ENCODE data around the gene PREX1. TPM values are rescaled to one million over a fixed set of nuclear protein-coding genes. Genes with fewer than 3 reads are reported as not detected.

Gene PREX1
- polyA plus RNA-seq, 1 donor, result 9.9 TPM

DNA sequence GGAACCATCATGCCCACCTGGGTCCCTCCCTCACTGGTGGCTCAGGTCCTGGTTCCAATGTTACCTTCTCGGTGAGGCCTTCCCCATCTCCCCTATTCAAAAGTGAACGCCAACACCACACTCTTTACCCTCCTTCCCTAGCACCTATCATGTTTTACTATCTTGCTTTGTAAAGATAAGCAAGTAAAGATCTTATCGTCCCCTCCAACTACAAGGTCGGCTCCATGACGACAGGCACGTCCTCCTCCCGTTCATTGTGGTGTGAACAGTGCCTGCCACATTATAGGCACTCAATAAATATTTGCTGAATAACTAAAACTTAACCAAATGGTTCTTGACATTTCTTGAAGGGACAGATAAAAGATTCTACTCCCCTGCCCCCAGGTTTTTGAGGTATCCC is 147.1 kb downstream of the PREX1 start:
- Histone ChIP-seq H3K27me3 (ENCODE audit: control insufficient read depth, insufficient read depth, low read length) (no peaks in the 10 kb centered on the region), H3K4me1 (ENCODE audit: control insufficient read depth, insufficient read depth, low read length) (peaks cover 24% of the 10 kb centered on the region), H3K36me3 (ENCODE audit: control insufficient read depth, insufficient read depth, low read length) (no peaks in the 10 kb centered on the region), H3K27ac (ENCODE audit: low read length) (no peak overlapping the region), H3K9me3 (ENCODE audit: control insufficient read depth, low read depth, low read length) (no peaks in the 10 kb centered on the region), H3K4me3 (ENCODE audit: low read length) (no peak overlapping the region)
- no peak for DNase-seq
- no CpG with 5 or more reads among the region's 7 CpGs for WGBS (ENCODE audit: insufficient coverage, low lambda C conversion rate)

DNA sequence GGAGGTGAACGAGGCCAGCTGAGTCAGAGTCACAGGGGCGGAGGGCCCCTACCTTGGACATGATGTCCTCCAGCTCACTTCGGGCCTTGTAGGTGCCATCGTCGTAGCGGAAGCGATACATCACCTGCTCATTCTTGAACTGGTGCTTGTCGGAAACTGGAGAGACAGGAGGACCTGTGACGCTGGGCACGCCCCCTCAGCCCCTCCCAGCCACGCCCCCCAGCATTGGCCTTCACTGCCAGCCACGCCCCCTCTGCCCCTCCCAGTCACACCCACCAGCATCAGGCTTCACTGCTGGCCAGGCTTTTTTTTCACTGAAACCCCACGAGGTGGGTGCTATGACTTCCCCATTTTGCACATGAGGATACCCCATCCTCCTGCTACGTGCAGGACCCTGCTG is 148.2 kb downstream of the PREX1 start:
- no peaks in the 10 kb centered on the region for H3K27me3 ChIP-seq (ENCODE audit: control insufficient read depth, insufficient read depth, low read length)
- peak overlapping the region; percentile 13 for H3K27ac ChIP-seq (ENCODE audit: low read length)
- H3K4me1 ChIP-seq (ENCODE audit: control insufficient read depth, insufficient read depth, low read length), result peaks cover 21% of the 10 kb centered on the region
- no peaks in the 10 kb centered on the region for H3K36me3 ChIP-seq (ENCODE audit: control insufficient read depth, insufficient read depth, low read length)
- no peaks in the 10 kb centered on the region for H3K9me3 ChIP-seq (ENCODE audit: control insufficient read depth, low read depth, low read length)
- no CpG with 5 or more reads among the region's 14 CpGs for WGBS (ENCODE audit: insufficient coverage, low lambda C conversion rate)
- H3K4me3 ChIP-seq (ENCODE audit: low read length), result no peak overlapping the region
- peak in 1 of 2 donors; percentile 71 for DNase-seq

DNA sequence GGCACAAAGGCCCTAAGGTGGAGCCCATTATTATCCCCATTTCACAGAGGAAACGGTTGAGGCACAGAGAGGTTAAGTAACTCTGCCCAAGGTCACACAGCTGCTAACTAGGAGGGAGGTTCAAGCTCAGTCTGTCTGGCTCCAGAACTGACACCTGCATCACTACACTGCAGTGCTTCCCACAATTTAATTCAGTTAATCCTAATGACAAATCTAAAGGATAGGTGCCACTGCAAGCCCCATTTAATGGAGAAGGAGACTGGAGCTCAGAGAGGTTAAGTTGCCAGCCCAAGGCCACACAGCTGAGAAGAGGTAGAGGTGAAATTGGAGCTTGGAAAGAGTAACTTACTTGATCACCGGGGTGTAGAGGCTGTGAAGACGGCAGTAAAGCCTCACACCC is 148.8 kb downstream of the PREX1 start:
- DNase-seq, result no peak
- no peaks in the 10 kb centered on the region for H3K9me3 ChIP-seq (ENCODE audit: control insufficient read depth, low read depth, low read length)
- no peak overlapping the region for H3K27ac ChIP-seq (ENCODE audit: low read length)
- H3K4me1 ChIP-seq (ENCODE audit: control insufficient read depth, insufficient read depth, low read length), result peaks cover 21% of the 10 kb centered on the region
- no peaks in the 10 kb centered on the region for H3K27me3 ChIP-seq (ENCODE audit: control insufficient read depth, insufficient read depth, low read length)
- H3K4me3 ChIP-seq (ENCODE audit: low read length), result no peak overlapping the region
- no CpG with 5 or more reads among the region's 3 CpGs for WGBS (ENCODE audit: insufficient coverage, low lambda C conversion rate)
- no peaks in the 10 kb centered on the region for H3K36me3 ChIP-seq (ENCODE audit: control insufficient read depth, insufficient read depth, low read length)

DNA sequence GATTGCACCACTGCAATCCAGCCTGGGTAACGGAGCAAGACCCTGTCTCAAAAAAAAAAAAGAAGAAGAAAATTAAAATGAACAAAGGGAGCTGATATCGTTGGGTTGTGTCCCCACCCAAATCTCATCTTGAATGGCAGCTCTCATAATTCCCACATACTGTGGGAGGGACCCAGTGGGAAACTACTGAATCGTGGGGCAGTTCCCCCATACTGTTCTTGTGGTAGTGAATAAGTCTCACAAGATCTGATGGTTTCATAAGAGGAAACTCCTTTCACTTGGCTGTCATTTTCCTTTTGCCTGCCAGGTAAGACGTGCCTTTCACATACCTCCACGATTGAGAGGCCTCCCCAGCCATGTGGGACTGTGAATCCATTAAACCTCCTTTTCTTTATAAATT is 149.4 kb downstream of the PREX1 start:
- Histone ChIP-seq H3K27ac (ENCODE audit: low read length) (no peak overlapping the region), H3K4me3 (ENCODE audit: low read length) (no peak overlapping the region), H3K27me3 (ENCODE audit: control insufficient read depth, insufficient read depth, low read length) (no peaks in the 10 kb centered on the region), H3K4me1 (ENCODE audit: control insufficient read depth, insufficient read depth, low read length) (peaks cover 21% of the 10 kb centered on the region), H3K36me3 (ENCODE audit: control insufficient read depth, insufficient read depth, low read length) (no peaks in the 10 kb centered on the region), H3K9me3 (ENCODE audit: control insufficient read depth, low read depth, low read length) (no peaks in the 10 kb centered on the region)
- DNase-seq, result no peak
- no CpG with 5 or more reads among the region's 5 CpGs for WGBS (ENCODE audit: insufficient coverage, low lambda C conversion rate)

DNA sequence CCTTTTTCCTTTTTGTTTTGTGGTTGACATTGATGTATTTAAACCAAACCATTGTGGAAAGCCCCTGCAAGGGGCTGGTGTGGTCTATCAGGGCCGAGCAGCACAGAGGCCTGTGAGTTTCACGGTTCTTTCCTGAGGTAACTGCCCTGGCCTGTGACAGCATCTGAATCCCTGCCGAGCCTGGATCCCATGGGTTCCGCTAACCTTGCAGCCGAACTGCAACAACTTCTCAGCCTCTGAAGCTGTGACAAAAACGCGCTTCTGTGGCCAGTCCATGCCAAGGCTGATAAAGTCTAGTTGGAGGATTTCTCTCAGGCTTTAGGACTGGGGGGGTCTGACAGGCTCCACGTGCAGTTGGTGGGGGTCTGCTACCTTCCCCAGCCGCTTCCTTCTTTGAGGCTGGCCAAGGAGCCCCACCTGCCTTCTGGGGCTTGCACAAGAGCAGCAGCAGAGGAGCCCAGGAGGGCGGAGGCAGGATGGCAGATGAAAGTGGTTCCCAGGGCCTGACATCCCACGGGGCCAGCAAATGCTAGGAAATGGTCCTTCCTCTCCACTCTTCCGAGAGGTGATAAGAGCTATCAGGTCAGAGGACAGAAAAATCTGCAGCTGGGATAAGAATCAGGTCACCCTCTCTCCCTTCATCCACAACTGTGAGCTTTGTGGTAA is 150.9 kb downstream of the PREX1 start:
- no peaks in the 10 kb centered on the region for H3K27me3 ChIP-seq (ENCODE audit: control insufficient read depth, insufficient read depth, low read length)
- no peak overlapping the region for H3K27ac ChIP-seq (ENCODE audit: low read length)
- H3K4me3 ChIP-seq (ENCODE audit: low read length), result no peak overlapping the region
- WGBS (ENCODE audit: insufficient coverage, low lambda C conversion rate), result 100% methylated on average over 1 of the region's 12 CpGs
- H3K4me1 ChIP-seq (ENCODE audit: control insufficient read depth, insufficient read depth, low read length), result peaks cover 6% of the 10 kb centered on the region
- no peaks in the 10 kb centered on the region for H3K9me3 ChIP-seq (ENCODE audit: control insufficient read depth, low read depth, low read length)
- no peaks in the 10 kb centered on the region for H3K36me3 ChIP-seq (ENCODE audit: control insufficient read depth, insufficient read depth, low read length)
- DNase-seq, result no peak

DNA sequence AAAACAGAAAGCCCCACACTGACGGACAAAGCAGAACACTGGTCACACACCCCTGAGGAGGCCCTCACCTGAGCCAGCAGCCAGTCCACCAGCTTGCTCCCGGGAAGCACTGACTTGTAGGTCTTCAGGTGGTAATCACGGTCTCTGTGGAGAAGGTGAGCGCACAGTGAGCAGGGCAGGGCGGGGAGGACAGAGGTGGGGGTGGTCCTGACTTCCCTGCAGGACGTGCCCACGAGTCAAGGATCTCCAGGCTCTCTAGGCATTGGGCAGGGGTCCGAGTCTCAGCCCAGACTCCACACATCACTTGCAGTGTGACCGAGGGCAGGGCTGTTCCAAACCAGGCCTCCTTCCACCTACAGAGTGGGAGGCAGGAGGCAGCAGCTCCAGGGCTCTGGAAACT is 151.7 kb downstream of the PREX1 start:
- no CpG with 5 or more reads among the region's 9 CpGs for WGBS (ENCODE audit: insufficient coverage, low lambda C conversion rate)
- DNase-seq, result no peak
- Histone ChIP-seq H3K4me3 (ENCODE audit: low read length) (no peak overlapping the region), H3K9me3 (ENCODE audit: control insufficient read depth, low read depth, low read length) (no peaks in the 10 kb centered on the region), H3K27ac (ENCODE audit: low read length) (no peak overlapping the region), H3K27me3 (ENCODE audit: control insufficient read depth, insufficient read depth, low read length) (no peaks in the 10 kb centered on the region), H3K4me1 (ENCODE audit: control insufficient read depth, insufficient read depth, low read length) (peaks cover 4% of the 10 kb centered on the region), H3K36me3 (ENCODE audit: control insufficient read depth, insufficient read depth, low read length) (no peaks in the 10 kb centered on the region)

DNA sequence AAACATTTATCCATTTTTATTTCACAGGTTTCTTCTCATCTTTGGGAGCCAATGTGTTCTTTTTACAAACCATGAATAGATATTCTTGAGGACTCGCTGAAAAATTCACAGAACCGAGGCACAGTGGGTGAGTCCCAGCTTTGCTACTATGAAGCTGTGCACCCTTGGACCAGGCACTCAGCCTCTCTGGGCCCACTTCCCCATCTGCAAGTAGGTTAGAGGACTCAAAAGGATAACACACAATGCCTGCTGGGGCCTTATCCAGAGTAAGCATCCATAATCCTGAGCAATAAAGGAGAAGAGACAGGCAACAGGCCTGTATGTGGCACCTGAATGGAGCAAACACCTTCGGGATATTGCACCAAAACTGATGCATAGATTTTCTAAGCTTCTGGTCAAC is 153.3 kb downstream of the PREX1 start:
- no peak overlapping the region for H3K4me3 ChIP-seq (ENCODE audit: low read length)
- no CpG with 5 or more reads among the region's 3 CpGs for WGBS (ENCODE audit: insufficient coverage, low lambda C conversion rate)
- H3K27me3 ChIP-seq (ENCODE audit: control insufficient read depth, insufficient read depth, low read length), result no peaks in the 10 kb centered on the region
- H3K27ac ChIP-seq (ENCODE audit: low read length), result no peak overlapping the region
- no peaks in the 10 kb centered on the region for H3K9me3 ChIP-seq (ENCODE audit: control insufficient read depth, low read depth, low read length)
- H3K4me1 ChIP-seq (ENCODE audit: control insufficient read depth, insufficient read depth, low read length), result no peaks in the 10 kb centered on the region
- H3K36me3 ChIP-seq (ENCODE audit: control insufficient read depth, insufficient read depth, low read length), result no peaks in the 10 kb centered on the region
- no peak for DNase-seq

DNA sequence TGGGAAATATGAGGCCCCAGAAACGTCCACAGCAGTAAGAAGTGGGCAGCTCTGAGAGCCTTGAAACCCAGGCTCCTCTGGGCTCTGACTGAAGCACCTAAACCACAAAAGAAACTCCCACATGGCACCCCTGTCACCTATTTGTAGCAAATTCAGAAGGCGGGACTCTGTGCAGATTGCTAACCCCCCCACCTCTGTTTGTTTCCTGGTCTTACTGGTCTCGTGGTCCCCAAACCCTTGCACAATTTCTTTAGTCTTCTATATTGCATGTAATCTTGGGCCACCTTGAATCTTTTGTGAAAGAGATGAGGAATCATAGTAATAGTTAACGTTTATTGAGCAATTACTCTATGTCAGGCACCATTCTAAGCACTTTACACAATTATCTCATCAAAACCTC is 154.3 kb downstream of the PREX1 start:
- Histone ChIP-seq H3K4me1 (ENCODE audit: control insufficient read depth, insufficient read depth, low read length) (peaks cover 2% of the 10 kb centered on the region), H3K4me3 (ENCODE audit: low read length) (no peak overlapping the region), H3K27ac (ENCODE audit: low read length) (no peak overlapping the region), H3K36me3 (ENCODE audit: control insufficient read depth, insufficient read depth, low read length) (no peaks in the 10 kb centered on the region), H3K9me3 (ENCODE audit: control insufficient read depth, low read depth, low read length) (no peaks in the 10 kb centered on the region), H3K27me3 (ENCODE audit: control insufficient read depth, insufficient read depth, low read length) (no peaks in the 10 kb centered on the region)
- no peak for DNase-seq
- WGBS (ENCODE audit: insufficient coverage, low lambda C conversion rate), result 100% methylated on average over 2 of the region's 4 CpGs

DNA sequence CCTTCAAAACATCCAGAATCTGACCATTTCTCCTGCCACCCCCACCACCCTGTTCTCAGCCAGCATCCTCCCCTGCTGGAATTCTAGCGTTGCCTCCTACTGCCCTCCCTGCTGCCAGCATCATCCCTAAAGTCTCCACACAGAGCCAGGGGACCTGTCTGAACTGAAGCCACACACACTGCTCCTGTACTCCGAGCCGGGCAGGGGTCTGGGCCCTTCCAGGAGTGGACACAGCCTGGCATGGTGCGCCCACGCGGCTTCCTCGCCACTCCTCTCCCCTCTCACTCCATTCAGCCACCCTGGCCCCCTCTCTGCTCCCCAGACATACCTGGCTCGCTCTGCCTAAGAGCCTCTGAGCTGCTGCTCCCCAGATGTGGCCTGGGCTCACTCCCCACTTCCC is 155.5 kb downstream of the PREX1 start:
- Histone ChIP-seq H3K4me3 (ENCODE audit: low read length) (no peak overlapping the region), H3K27me3 (ENCODE audit: control insufficient read depth, insufficient read depth, low read length) (no peaks in the 10 kb centered on the region), H3K27ac (ENCODE audit: low read length) (no peak overlapping the region), H3K4me1 (ENCODE audit: control insufficient read depth, insufficient read depth, low read length) (peaks cover 11% of the 10 kb centered on the region), H3K36me3 (ENCODE audit: control insufficient read depth, insufficient read depth, low read length) (peaks cover 2% of the 10 kb centered on the region), H3K9me3 (ENCODE audit: control insufficient read depth, low read depth, low read length) (no peaks in the 10 kb centered on the region)
- DNase-seq, result no peak
- no CpG with 5 or more reads among the region's 8 CpGs for WGBS (ENCODE audit: insufficient coverage, low lambda C conversion rate)

DNA sequence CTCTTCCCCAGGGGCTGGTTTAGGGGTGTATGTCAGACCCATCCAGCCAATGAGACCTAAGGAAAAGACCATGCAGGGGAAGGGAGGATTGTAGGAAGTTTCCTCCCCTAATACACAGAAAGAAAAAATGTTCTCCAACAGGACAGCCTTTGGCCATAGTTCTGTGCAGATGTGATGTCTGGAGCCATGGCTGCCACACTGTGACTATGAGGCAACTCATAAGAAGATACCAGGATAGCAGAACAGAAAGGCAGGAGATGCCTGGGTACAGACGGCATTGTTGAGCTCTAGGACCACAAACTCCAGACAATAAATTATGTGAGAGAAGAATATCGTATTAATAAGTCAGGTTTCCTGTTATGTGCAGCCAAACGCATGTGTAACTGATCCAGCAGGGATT is 156.7 kb downstream of the PREX1 start:
- WGBS (ENCODE audit: insufficient coverage, low lambda C conversion rate), result 100% methylated on average over 1 of the region's 3 CpGs

DNA sequence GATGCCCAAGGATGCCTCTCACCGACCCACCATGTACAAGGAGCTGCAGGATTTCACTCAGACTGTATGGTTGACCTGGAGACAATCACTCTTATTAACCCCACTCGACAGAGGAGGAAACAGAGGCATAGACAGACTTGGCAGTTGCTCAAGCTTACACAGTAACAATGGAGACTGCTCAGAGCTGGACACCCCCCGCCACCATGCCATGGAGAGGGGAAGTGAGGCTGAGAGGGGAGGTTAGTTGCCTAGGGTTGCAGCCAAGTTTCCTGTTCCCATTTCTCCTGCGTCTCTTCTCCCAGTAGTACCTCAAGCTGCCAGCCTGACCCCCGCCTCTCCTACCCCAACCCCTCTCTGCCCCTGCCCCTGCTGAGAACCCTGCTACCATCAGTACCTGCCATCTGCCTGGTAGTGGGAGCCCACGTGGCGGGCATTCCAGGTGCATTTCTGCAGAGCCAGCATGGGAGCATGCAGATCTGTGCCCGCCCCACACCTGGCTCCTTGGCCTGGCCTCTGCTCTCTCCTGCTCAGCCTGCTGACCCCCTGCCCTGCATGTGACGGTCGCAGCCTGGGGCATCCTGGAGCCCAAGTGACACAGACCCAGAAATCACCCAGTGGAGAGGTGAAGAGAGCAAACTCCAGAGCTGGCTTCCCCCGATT is 157.7 kb downstream of the PREX1 start:
- WGBS (ENCODE audit: insufficient coverage, low lambda C conversion rate), result no CpG with 5 or more reads among the region's 11 CpGs
- H3K27ac ChIP-seq (ENCODE audit: low read length), result no peak overlapping the region
- peaks cover 5% of the 10 kb centered on the region for H3K36me3 ChIP-seq (ENCODE audit: control insufficient read depth, insufficient read depth, low read length)

More for the DNA sequence above, 156.7 kb downstream of the PREX1 start:
- DNase-seq, result no peak
- Histone ChIP-seq H3K4me3 (ENCODE audit: low read length) (no peak overlapping the region), H3K27ac (ENCODE audit: low read length) (no peak overlapping the region), H3K36me3 (ENCODE audit: control insufficient read depth, insufficient read depth, low read length) (peaks cover 2% of the 10 kb centered on the region), H3K4me1 (ENCODE audit: control insufficient read depth, insufficient read depth, low read length) (peaks cover 11% of the 10 kb centered on the region), H3K27me3 (ENCODE audit: control insufficient read depth, insufficient read depth, low read length) (no peaks in the 10 kb centered on the region), H3K9me3 (ENCODE audit: control insufficient read depth, low read depth, low read length) (no peaks in the 10 kb centered on the region)

More for the DNA sequence above, 157.7 kb downstream of the PREX1 start:
- no peak for DNase-seq
- Histone ChIP-seq H3K4me1 (ENCODE audit: control insufficient read depth, insufficient read depth, low read length) (peaks cover 11% of the 10 kb centered on the region), H3K9me3 (ENCODE audit: control insufficient read depth, low read depth, low read length) (no peaks in the 10 kb centered on the region), H3K27me3 (ENCODE audit: control insufficient read depth, insufficient read depth, low read length) (no peaks in the 10 kb centered on the region), H3K4me3 (ENCODE audit: low read length) (no peak overlapping the region)

Measured in large intestine (tissue), 3 donors.